Spleen (tissue), 7 donors: ENCODE measurements around the gene FCGBP.

Source experiments
- CTCF ChIP-seq, 11 experiments: fragments of 200-600 bp in 7 of 11; fragments of 450-650 bp in 4 of 11; sonication (generic) in 4 of 11; IDR thresholded peaks in 8 of 11; conservative IDR thresholded peaks in 3 of 11; 1 replicate in 7 of 11; 2 replicates in 4 of 11; pipeline versions ENCODE4 v1.4.0 to v1.8.0; 2016 to 2021; ENCODE audit warnings: antibody characterized with exemption in 11 of 11, inconsistent platforms in 4 of 11, mild to moderate bottlenecking in 1 of 11
- POLR2A ChIP-seq, 3 donors: fragments of 450-650 bp; IDR thresholded peaks; one replicate each; pipeline ENCODE4 v1.5.1; 2017; ENCODE audit warnings: antibody characterized with exemption in 3 of 3, mild to moderate bottlenecking in 1 of 3
- POLR2AphosphoS5 ChIP-seq, 3 donors: sonication (generic); formaldehyde crosslinking; IDR thresholded peaks; one replicate each; pipeline ENCODE4 v1.5.1; 2017; ENCODE audit warnings: antibody characterized with exemption in 3 of 3
- donor health status: DM: no; HTN: no; CAD: no; lungs with moderate emphysema.
- donor health status: DM: no; HTN: no; CAD: no.
- donor health status: DM: no; HTN: no; CAD: no.

- TF ChIP-seq CTCF (IDR thresholded peaks at IDR 0.05 in 8 of 11, conservative IDR thresholded peaks at IDR 0.05 in 3 of 11) (no peak), POLR2A (IDR thresholded peaks at IDR 0.05) (no peak), POLR2AphosphoS5 (IDR thresholded peaks at IDR 0.05) (no peak)
These were observed 7.4 kb downstream of the FCGBP start for GRCh38 chr19:39927076-39927475.
